CD4-positive, alpha-beta T cell treated with Interleukin-2 at 100 ng/mL for 4 hours (primary cell): ENCODE measurements around the gene DNMT3L.
A peak's percentile ranks its signal among the peaks of the same experiment; 100 is the strongest.
"Not testable (repeated sequence)": the region's sequence is repeated elsewhere in the genome, so short reads cannot be mapped to it uniquely, and the experiment has no call there.

Source experiments
- DNase-seq: peaks from one replicate; pipeline ENCODE4 v3.0.0-alpha.2; 2020; ENCODE audit warnings: low spot score

DNMT3L gene

DNA sequence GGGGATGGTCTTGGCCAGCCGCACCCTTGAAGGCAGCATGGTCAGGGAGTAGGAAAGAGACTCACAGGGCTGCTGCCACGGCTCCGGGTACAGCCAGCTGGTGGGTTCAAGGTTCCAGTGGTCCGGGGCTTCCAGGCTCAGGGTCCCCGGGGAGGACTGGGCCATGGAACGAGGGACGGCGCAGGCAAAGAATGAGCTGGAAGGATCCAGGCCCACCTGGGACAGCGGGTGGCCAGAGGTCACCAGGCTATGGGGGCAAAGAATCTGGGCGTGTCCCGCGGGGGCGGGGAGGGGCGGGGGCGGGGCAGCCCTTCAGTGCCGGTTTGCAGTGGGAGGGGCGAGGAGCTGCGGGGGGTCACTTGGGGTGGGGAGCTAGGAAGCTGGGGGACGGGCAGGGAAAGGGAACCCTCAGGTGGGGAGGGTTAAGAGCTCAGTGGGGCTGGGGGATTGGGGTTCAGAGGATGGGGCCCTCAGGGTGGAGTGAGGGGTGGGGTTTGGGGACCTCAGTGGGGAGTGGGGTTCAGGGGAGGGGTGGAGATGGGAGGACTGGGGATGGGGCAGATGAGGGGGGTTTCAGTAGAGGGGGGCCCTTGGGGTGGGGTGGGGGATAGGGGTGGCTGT is at the start of gene DNMT3L:
DNMT3L (minus strand) TSS at position 223 of the 621 bp plus-strand sequence. CDS start 638 bp downstream, outside the sequence.
- DNase-seq: no peak

DNA sequence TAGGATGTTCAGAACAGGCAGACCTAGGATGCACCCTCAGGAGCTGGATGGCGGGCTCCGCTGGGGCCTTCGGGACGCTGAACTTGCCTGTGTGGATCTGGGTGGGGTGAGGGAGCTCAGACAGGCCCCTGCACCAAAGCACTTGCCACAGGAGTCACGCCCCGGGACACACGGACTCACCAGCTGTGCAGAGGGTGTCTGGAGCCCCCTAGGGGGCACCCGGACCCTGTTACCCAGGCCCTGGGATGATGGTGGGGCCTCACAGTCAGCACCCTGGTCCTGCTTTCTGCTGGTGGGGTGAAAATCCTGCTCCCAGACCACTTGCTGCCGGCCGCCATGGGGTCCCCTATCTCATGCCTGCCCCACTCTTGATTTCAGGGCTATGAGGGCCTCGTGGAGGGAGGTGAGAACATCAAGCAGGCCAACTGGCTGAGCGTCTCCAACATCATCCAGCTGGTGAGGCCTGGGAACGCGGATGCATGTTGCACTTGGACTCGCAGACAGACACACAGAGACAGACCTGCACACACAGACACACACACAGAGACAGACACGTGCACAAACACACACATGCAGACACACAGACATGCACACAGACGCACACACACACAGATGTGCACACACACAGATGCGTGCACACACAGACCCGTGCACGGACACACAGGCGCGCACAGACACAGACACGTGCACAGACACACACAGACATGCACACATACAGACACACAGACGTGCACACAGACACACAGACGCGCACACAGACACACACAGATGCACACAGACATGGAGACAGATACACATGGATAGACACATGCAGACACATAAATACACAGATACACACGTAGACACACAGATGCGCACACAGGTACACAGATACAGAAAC is 49.2 kb upstream of the DNMT3L start:
- no peak for DNase-seq

DNA sequence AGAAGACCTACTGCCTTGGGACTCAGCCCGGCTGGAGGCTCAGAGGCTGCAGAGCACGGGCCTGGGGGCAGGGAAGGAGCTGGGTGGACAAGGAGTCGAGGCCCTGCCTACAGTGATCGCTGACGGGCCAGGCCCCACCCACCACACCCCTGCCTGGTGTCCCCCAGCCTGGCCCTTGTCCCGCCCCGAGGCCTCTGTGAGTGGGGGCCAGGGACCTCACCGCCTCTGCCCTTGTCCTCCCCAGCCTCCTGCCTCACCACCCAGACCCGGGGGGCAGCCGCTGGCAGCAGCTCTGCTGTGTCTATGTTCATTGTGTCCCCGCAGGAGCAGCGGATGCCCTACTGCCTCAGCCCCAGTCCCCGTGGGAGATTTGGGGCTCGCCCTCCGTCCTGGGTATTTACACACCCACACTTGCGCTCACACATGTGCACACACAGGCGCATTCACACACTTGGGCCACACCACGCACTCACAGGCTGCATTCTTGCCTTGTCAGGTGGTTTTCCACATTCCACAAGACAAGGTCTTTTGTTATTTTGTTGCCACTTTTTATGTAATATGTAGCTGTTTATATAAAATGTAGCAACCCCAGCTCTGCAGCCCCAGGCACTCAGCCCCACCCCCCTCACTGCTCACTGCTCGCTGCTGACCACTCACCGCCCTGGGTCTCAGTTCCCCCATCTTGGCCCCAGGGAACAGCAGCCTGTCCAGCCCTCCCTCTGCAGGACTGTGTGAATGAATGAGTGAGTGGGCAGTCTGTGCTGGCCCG is 45.4 kb upstream of the DNMT3L start:
- no peak for DNase-seq

DNA sequence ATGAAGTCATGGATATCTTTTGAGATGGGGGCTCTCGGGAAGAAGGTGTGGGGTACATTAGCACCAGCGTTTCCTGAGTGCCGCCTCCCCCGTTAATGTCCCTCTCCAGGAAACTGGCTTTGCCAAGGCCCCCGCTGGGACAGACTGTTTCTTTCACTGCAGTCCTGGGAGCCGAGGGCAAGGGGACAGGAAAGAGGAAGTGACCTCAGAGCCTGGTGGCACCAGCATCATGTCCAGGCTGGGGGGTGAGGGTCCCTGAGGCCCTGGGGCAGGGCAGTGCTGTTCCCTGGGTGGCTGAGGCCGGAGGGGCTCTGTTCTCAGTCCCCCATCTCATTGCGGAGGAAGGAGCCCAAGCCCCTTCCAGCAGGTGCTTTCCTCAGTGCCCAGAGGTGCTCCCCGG is 44.0 kb upstream of the DNMT3L start:
- no peak for DNase-seq

DNA sequence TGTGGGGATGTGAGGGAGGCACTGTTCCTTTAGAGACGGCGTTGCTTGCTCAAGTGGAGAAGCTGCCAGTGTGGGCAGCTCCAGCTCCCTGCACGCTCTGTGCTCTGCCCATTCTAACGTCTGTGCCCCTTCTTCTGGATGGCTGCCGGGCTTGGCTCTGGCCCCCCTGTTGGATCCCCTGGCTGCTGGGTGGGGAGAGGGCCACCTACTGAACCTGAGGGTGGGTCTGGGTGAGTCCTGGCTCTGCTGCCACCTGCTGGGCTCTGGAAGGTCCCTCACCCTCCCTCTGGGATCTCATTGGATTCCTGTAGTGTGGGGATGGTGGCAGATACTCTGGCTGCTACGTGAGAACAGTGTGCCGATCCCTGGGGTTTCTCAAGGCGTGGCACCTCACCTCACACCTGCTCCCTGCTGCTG is 43.2 kb upstream of the DNMT3L start:
- peak; percentile 25 for DNase-seq

DNA sequence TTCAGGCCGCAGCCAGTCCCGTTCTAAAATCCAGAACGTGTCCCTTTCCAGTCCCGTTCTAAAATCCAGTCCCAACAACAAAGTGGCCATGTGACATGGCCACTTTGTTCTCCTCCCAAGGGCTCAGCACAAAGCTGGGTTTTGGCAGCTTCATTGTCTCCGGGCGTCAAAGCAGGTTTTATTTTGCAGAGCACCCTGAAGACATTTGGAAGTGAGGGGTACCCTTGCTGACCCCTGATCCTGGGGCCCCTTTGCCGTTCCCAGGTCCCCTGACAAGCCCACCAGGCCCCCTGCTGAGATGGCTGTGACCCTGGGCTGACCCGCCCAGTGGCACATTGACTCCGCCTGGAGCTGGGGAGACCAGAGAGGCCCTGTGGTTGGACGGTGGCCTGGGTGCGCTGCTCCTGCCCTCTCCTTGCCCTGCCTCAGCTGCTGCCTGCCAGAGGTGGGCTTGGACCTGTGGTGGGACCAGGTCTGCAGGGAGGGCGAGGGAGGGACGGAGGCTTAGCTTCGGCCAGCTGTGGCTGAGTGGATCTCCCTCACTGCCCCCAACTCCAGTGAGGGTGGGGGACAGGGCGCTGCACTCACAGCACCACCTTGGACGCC is 42.4 kb upstream of the DNMT3L start:
- DNase-seq: no peak

DNA sequence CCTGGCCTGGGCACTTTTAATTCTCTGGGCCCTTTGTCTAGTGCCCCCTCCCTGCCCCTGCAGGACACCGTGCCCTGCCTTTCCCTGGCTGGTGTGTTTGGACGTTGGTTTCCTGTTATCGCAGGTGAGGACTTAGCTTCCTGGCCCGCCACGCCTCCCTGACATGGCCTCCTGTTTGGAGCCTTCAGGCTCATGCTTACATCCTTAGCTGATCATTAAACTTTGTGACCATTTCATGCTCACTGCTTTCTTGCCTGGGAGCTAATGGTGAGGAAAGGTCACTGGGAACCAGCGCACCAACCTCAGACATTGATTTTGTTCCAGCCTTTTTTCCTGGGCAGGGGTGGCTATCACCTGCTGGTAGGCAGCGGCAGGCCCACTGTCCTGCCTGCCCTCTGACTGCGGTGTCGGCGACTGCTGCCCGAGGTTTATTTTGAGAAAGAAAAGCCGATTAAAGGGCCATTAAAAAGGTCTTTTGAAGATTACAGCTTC is 41.8 kb upstream of the DNMT3L start:
- no peak for DNase-seq

DNA sequence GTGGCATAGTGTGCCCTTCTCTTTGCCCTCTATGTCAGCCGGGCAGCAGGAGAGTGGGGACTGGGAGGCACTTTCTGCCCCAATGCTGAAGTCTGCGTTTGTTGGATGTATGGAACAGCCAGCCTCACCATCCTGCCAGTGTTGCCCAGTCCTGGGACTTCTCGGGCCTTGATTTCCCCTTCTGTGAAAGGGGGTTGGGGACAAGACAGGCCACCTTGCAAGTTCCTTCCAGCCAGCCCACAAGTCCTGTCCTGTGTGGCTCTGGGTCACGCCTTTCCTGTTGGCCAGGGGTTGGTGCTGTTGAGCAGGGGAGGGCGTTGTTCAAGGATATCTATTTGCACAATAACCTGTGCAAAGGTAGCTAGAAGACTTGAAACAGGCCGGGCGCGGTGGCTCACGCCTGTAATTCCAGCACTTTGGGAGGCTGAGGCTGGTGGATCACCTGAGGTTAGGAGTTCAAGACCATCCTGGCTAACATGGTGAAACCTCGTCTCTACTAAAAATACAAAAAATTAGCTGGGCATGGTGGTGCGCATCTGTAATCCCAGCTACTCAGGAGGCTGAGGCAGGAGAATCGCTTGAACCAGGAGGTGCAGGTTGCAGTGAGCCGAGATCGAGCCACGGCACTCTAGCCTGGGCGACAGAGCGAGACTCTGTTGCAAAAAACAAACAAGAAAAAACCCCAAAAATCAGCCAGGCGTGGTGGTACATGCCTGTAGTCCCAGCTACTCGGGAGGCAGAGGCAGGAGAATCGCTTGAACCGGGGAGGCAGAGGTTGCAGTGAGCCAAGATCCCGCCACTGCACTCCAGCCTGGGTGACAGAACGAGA is 41.1 kb upstream of the DNMT3L start:
- not testable (repeated sequence) for DNase-seq

DNA sequence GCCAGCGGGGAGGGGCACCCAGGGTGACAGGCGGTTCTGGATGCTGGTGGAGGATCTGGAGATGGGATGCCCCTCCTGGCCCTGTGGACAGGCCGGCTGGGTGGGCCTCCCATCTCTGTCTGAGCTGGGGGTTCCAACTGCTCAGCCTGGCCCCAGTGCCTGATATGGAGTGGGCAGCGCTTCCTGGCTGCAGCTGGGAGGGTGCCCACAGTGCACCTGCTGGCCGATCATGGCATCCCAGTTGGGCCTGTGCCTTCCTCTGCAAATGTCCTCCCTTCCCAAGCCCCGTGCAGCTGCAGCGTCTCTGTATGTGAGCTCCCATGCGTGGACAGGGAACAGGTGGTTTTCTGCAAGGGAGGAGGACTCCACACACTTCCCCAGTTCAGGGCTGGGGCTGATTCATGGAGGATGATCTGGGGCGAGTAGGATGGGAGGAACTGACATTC is 40.3 kb upstream of the DNMT3L start:
- no peak for DNase-seq

DNA sequence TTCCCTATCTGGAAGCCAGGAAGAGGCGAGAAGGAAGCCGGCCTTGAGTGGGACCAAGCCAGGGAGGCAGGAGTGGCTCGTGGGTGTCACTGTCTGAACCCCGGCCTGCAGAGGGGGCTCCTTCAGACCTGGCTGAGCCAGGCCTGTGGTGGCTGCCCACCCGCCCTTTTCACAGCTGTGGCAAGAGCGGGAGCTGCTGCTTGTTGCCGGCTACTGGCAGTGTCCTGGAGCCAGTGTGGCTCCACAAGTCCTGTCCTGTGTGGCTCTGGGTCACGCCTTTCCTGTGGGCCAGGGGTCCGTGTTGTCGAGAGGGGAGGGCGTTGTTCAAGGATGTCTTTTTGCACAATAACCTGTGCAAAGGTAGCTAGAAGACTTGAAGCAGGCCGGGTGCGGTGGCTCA is 39.4 kb upstream of the DNMT3L start:
- no peak for DNase-seq

DNA sequence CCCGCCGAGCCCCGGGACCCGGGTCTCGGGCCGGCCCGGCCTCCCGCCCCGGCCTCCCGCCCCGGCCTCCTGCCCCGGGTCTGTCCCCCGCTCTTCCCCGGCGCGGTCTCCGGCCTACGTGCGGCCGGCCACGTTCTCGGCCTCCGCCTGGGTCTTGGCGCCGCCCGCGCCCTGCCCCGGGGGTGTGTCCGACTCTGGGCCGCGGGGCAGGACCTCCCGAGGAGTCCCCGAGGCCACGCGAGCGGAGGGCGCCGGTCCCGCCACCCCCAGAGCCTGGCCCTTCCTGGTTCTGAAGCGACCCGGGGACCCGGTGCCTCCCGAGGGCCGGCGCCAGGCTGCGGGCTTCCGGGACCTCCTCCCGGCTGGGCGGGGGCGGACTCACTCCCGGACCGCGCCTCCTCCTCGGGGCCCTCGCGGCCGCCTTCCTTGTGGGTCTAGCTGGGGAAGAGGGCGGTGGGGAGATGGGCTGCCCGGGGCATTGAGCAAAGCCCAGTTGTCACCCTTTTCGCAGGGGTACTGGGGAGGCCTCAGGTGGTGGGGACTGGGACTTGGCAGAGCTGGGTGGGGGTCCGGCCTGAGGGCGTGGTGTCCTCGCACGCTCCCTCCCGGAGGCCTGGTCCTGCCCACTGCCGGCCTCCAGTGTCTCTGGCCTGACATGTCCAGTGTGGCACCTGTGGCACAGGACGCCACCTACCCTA is 38.7 kb upstream of the DNMT3L start:
- peak; percentile 53 for DNase-seq

DNA sequence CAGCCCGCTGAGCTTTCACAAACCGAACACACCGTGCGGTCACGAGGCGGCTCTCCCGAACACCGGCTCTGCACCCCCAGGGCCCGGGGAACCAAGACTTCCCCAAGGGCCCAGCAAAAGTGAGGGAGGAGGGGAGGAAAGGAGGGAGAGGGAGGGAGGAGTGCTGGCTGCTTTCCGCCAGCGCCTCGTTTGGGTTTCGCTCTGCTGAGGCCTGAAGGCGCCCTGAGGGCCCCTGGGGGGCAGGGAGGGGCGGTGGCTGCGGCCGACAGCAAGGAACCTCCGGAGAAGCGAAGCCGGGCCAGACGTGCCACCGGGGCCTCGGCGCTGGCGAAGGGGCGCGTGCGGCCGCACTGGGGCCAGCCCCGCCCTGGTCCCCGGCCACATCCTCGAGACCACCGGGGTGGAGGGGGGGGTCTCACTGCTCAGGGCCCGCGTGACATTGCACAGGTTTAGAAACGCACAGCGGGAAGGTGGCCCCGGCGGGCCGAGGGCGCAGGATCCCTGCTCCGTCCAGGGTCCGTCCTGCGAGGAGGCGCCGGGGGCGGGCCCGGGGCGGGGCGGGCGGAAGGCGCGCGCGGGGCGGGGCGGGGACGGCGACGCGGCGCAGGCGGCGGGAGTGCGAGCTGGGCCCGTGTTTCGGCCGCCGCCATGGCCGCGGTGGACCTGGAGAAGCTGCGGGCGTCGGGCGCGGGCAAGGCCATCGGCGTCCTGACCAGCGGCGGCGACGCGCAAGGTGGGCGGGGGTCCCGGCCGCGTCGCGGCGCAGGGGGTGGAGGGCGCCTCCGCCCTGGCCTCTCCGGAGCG is 38.0 kb upstream of the DNMT3L start, which contains the start of gene PFKL:
PFKL (plus strand) TSS at position 596 of the 804 bp plus-strand sequence; CDS start at position 649, 53 bp downstream.
- peak; percentile 45 for DNase-seq

DNA sequence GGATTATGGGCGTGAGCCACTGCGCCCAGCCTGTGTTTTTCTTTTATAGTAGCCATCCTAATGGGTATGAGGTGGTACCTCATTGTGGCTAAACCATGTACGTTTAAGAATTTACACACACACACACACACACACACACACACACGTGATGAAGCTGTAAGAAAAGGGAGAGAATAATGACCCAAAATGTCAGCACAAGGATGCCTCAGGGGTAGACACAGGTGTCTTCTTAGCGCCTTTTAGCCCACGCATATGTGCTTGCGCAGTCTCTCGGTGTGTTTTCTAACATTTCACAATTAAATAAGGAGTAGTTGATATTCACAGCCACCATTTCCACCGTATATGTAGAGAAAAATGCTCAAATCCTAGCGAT is 37.4 kb upstream of the DNMT3L start:
- DNase-seq: peak; percentile 15

DNA sequence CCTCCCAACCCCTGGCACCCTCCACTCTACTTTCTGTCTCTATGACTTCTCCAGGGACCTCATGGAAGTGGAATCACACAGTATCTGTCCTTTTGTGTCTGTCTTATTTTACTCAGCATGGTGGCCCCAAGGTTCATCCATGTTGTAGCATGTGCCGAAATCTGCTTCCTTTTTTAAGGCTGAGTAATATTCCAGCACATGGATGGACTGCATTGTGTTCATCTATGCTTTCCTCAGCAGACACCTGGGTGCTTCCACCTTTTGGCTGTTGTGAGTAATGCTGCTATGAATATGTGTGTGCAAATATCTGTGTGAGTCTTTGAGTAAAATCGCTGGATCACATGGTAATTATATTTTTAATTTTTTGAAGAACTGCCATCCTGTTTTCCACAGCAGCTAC is 36.6 kb upstream of the DNMT3L start:
- peak; percentile 35 for DNase-seq

DNA sequence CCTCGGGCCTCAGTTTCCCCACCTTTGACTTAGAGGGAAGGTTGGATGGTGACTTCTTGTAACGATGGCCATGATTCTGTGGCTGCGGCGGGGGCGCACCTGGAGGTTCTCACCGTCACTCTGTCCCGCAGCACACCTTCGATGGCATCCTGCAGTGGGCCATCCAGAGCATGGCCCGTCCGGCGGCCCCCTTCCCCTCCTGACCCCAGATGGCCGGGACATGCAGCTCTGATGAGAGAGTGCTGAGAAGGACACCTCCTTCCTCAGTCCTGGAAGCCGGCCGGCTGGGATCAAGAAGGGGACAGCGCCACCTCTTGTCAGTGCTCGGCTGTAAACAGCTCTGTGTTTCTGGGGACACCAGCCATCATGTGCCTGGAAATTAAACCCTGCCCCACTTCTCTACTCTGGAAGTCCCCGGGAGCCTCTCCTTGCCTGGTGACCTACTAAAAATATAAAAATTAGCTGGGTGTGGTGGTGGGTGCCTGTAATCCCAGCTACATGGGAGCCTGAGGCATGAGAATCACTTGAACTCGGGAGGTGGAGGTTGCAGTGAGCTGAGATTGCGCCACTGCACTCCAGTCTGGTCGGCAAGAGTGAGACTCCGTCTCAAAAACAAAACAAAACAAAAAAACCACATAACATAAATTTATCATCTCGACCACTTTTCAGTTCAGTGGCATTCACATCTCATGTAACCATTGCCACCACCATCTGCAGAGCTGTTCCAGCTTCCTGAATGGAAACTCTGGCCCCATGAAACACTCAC is 36.0 kb upstream of the DNMT3L start:
- peak; percentile 80 for DNase-seq

DNA sequence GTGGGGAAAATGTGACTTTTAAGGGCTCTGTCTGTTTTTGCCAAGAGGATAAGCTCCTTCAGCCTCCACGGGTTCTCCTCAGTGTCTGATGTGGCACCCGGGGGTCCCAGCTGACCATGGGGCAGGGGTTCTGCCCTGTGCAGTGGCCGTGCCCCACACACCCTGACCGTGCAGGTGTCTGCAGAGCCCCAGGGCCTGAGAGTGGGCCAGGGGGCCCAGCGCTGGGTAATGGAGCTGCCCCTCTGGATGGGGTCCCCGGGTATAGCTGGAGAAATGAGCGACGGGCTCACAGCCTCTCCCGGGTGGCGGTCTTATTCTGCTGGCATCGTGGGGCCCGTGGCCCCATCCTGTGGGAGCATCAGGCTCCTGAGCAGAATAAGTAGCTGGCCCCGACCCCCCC is 35.2 kb upstream of the DNMT3L start:
- no peak for DNase-seq

DNA sequence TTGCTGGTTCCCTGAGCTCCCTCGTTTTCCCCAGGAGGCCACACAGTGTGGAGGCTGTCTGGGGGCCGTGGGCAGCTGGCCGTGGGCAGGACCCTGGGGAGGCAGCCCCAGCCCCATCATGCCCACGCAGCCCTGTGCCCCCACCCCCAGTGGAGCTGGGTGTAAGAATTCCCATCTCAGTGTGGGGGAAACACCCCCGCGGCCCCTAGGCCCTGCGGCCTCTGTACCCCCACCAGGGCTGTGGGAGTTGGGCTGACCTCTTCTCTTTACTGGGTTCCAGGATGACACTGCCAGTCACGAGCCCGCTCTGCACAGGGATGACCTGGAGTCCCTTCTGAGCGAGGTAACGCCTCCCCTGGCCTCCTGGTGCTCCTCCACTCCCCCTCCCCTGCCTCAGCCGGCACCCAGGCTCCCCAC is 34.4 kb upstream of the DNMT3L start:
- DNase-seq: no peak

DNA sequence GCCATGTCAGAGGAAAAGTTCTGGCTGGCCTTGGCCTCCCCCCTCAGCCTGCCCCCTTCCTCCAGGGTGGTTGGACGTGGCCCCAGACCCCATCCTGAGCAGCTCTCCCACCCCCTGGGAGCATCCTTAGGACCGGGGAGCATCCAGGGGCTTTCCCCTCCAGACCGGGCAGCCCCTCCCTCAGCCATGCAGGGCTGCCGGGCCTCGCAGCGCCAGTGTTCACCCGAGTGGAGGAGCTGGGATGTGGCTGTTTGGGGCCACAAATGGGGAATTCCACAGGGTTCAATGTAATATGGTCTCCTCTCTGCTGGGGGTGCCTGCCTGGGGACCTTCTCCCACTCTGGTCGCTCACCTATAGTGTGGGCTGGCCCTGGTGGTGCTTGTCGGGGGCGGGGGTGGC is 33.9 kb upstream of the DNMT3L start:
- no peak for DNase-seq

DNA sequence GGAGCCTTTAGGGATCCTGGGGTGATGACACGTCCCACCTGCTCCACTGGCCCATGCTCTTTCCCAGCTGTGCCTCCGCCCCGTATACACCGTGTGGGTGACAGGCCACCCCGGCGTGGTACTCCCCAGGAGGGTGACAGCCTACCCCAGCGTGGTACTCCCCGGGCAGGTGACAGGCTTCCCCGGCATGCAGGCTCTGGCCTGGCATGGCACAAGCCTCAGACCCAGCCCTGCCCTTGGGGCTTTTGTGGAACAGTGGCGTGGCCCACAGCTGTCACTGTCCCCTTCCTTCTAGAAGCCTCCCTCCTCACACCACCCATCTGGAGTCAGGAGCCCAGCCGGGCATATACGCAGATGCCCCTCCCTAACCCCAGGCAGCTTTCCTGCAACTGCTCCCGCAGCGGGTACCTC is 33.5 kb upstream of the DNMT3L start:
- no peak for DNase-seq
